Measurements from ENCODE around the gene RAPGEF1. TPM values are rescaled to one million over a fixed set of nuclear protein-coding genes. Genes with fewer than 3 reads are reported as not detected.

RAPGEF1 gene
- total RNA-seq, 1 experiment from 2014 or later: 25.2 TPM

DNA sequence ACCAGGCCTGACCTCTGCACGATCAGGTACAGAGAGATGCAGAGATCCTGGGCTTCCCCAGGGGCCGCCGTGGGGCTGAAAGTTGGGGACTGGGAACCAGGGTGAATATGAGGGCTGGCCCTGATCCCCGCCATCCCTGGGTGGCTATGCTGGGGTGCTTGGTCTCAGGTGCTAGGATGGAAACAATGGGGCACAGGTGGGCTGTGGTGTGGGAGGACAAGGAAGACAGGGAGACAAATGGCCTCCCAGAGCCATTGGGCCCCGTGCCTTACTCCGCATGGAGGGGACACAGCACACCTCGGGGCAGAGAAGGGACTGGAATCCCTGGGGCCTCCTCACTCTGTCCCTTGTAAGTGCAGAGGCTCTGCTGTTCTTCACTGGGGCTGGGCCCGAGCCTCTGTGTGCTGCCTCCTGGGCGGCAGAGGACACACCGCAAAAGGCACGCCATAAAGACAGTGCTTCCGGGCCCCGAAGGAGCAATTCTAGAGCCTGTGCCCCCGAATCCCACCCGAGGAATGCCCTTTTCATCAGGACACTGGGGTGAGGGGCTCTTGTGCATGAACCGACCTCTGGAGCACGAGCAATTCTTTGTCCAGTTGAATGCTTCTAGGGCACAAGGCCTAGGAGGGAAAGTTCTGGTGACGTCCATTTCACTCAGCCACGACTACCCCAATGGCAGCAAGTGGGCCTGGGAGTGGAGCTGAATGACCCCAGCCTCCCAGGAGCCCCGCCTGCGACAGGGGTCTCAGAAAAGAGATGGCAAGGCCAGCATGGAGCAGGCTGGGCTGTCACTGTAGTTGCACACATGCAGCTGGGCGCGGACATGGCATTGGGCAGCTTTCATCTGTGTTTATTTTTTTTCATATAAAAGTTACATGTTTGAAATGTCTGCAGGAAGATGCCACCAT is 163.7 kb downstream of the RAPGEF1 start:
- no peak overlapping the region for H3K27ac ChIP-seq (ENCODE audit: low read length)
- H3K9ac ChIP-seq (ENCODE audit: low read length): no peak overlapping the region
- no peak for TF ChIP-seq EZH2 (IDR thresholded peaks at IDR 0.05; ENCODE audit: low read length, unreplicated experiment)
- TF ChIP-seq, protein P1, sequence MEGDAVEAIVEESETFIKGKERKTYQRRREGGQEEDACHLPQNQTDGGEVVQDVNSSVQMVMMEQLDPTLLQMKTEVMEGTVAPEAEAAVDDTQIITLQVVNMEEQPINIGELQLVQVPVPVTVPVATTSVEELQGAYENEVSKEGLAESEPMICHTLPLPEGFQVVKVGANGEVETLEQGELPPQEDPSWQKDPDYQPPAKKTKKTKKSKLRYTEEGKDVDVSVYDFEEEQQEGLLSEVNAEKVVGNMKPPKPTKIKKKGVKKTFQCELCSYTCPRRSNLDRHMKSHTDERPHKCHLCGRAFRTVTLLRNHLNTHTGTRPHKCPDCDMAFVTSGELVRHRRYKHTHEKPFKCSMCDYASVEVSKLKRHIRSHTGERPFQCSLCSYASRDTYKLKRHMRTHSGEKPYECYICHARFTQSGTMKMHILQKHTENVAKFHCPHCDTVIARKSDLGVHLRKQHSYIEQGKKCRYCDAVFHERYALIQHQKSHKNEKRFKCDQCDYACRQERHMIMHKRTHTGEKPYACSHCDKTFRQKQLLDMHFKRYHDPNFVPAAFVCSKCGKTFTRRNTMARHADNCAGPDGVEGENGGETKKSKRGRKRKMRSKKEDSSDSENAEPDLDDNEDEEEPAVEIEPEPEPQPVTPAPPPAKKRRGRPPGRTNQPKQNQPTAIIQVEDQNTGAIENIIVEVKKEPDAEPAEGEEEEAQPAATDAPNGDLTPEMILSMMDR (conservative IDR thresholded peaks at IDR 0.05; ENCODE audit: low read depth, low read length): no peak
- no peak for TF ChIP-seq EZH2phosphoT487 (IDR thresholded peaks at IDR 0.05; ENCODE audit: borderline replicate concordance, low read length)
- H3K9me2 ChIP-seq (replicated peaks; ENCODE audit: low read length): no peaks in the 10 kb centered on the region
- no peaks in the 10 kb centered on the region for H3F3A ChIP-seq (ENCODE audit: low read length, unreplicated experiment)
- no peak overlapping the region for H3K4me2 ChIP-seq (ENCODE audit: low read length)
- H3K27me3 ChIP-seq (ENCODE audit: low read length): no peaks in the 10 kb centered on the region
- no peaks in the 10 kb centered on the region for H3K36me3 ChIP-seq (ENCODE audit: low read depth, low read length)
- intact Hi-C loops (cut with micrococcal nuclease): no loop called here
- DNase-seq: no peak
- no peaks in the 10 kb centered on the region for H3K79me2 ChIP-seq (ENCODE audit: low read length)
- ChIA-PET CTCF (no interaction called here), POLR2A (ENCODE audit: unreplicated experiment) (no interaction called here)
- H3K9me3 ChIP-seq (ENCODE audit: low read length): no peaks in the 10 kb centered on the region
- ATAC-seq: no peak
- no peaks in the 10 kb centered on the region for H4K20me1 ChIP-seq (ENCODE audit: low read length)
- no peaks in the 10 kb centered on the region for H3K4me1 ChIP-seq (ENCODE audit: insufficient read depth, low read length)
- H2AFZ ChIP-seq (ENCODE audit: low read length): no peak overlapping the region
- no TSS peak for BruUV-seq (replicated peaks)
- no peak overlapping the region for H3K4me3 ChIP-seq (ENCODE audit: low read length)

DNA sequence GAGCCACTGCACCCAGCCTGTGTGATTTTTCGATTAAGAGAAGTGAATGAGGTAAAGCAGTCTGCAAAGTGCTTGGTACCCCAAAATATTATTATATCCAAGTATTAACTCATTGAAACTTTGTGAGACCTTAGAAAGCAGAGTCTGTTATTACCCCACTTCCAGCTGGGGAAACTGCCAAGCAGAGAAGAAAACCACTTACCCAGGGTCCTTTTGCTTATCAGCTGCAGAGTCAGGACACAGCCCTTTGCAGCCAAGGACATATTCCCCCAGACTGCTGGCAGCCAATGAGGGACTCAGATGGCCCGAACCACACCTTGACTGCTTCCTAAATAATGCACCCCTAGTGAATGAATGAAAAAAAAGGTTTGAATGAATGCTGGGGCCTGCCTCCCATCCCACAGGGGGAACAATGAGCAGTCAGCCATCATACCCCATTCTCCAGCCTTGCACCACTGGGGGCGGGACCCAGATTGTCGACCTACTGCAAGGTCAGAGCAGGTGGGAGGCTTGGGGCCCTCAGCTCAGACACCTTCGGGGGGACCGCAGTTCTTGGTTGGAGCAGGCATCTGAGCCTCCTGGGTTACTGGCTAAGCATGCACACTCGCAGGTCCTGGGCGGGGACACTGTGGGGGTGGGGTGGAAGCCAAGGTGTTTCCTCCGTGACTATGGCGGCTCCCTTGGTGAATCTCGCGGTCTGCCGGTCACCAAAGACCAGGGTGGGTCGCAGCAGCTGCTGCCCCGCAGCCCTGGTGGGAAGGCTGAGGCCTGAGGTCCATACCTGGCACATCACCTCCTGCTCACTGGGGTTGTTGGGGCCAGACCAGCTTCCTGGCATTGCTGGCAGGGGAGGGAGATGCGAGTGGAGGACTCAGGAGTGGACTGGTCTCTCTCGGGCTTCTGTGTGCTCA is 164.9 kb downstream of the RAPGEF1 start:
- ATAC-seq: no peak
- no peaks in the 10 kb centered on the region for H3F3A ChIP-seq (ENCODE audit: low read length, unreplicated experiment)
- POLR2A ChIA-PET (ENCODE audit: unreplicated experiment): no interaction called here
- H3K4me2 ChIP-seq (ENCODE audit: low read length): no peak overlapping the region
- TF ChIP-seq EZH2 (IDR thresholded peaks at IDR 0.05; ENCODE audit: low read length, unreplicated experiment) (no peak), EZH2phosphoT487 (IDR thresholded peaks at IDR 0.05; ENCODE audit: borderline replicate concordance, low read length) (no peak)
- TF ChIP-seq, protein P1 (conservative IDR thresholded peaks at IDR 0.05; ENCODE audit: low read depth, low read length): no peak
- no peak for DNase-seq
- H3K4me1 ChIP-seq (ENCODE audit: insufficient read depth, low read length): no peaks in the 10 kb centered on the region
- H3K9me2 ChIP-seq (replicated peaks; ENCODE audit: low read length): no peaks in the 10 kb centered on the region
- H3K27me3 ChIP-seq (ENCODE audit: low read length): no peaks in the 10 kb centered on the region
- H2AFZ ChIP-seq (ENCODE audit: low read length): no peak overlapping the region
- intact Hi-C loops (cut with micrococcal nuclease): no loop called here
- no peaks in the 10 kb centered on the region for H3K79me2 ChIP-seq (ENCODE audit: low read length)
- H3K9ac ChIP-seq (ENCODE audit: low read length): no peak overlapping the region
- H4K20me1 ChIP-seq (ENCODE audit: low read length): no peaks in the 10 kb centered on the region
- CTCF ChIA-PET: no interaction called here
- H3K36me3 ChIP-seq (ENCODE audit: low read depth, low read length): no peaks in the 10 kb centered on the region
- H3K27ac ChIP-seq (ENCODE audit: low read length): no peak overlapping the region
- no peak overlapping the region for H3K4me3 ChIP-seq (ENCODE audit: low read length)
- H3K9me3 ChIP-seq (ENCODE audit: low read length): no peaks in the 10 kb centered on the region
- BruUV-seq (replicated peaks): no TSS peak

Data from PC-3 (cell line).